GM12864 (cell line): ENCODE measurements around the gene ACTL6A.

Experiments
- DNase-seq: peaks from one replicate; pipeline ENCODE4 v3.0.0-alpha.2; 2011; ENCODE audit warnings: low read depth
- H3K4me3 ChIP-seq: 2 replicates; pipeline ENCODE4 v1.5.1; 2011; ENCODE audit warnings: mild to moderate bottlenecking, low read depth, low read length, control low read depth
- CTCF ChIP-seq: IDR thresholded peaks from 2 replicates; pipeline ENCODE4 v1.5.1; 2011; ENCODE audit warnings: low read depth, mild to moderate bottlenecking, moderate library complexity, low read length, control low read depth, inconsistent platforms; ENCODE audit errors: missing control alignments

Gene ACTL6A

GRCh38 chr3:179533274-179533673 lies 29.5 kb upstream of the ACTL6A start:
- no peak for DNase-seq
- TF ChIP-seq CTCF, result no peak

GRCh38 chr3:179536256-179536655 lies 26.5 kb upstream of the ACTL6A start:
- H3K4me3 ChIP-seq, result no peak overlapping the region
- TF ChIP-seq CTCF, result no peak
- DNase-seq, result no peak

More at GRCh38 chr3:179533274-179533673, 29.5 kb upstream of the ACTL6A start:
- no peak overlapping the region for H3K4me3 ChIP-seq

- DNase-seq, result no peak
- no peak for TF ChIP-seq CTCF
Measured at GRCh38 chr3:179541094-179541493, 21.6 kb upstream of the ACTL6A start.

GRCh38 chr3:179541596-179541995 lies 21.1 kb upstream of the ACTL6A start:
- no peak for TF ChIP-seq CTCF
- DNase-seq, result no peak
- H3K4me3 ChIP-seq, result no peak overlapping the region

More at GRCh38 chr3:179541094-179541493, 21.6 kb upstream of the ACTL6A start:
- no peak overlapping the region for H3K4me3 ChIP-seq

- no peak for DNase-seq
- H3K4me3 ChIP-seq, result no peak overlapping the region
- no peak for TF ChIP-seq CTCF
Measured at GRCh38 chr3:179542375-179542774, 20.4 kb upstream of the ACTL6A start.

GRCh38 chr3:179544981-179545645 lies 17.6 kb upstream of the ACTL6A start:
- no peak for TF ChIP-seq CTCF
- H3K4me3 ChIP-seq, result no peak overlapping the region
- DNase-seq, result no peak

- DNase-seq, result no peak
Measured at GRCh38 chr3:179546814-179547241, 15.9 kb upstream of the ACTL6A start.

More at GRCh38 chr3:179546814-179547241, 15.9 kb upstream of the ACTL6A start:
- TF ChIP-seq CTCF, result no peak
- H3K4me3 ChIP-seq, result no peak overlapping the region
